Progenitor cell of endocrine pancreas (in vitro differentiated cells): Measurements from ENCODE around the gene ASB15. TPM values are rescaled to one million over a fixed set of nuclear protein-coding genes. Genes with fewer than 3 reads are reported as not detected.

ENCODE experiments used
- DNase-seq: peaks from one replicate; pipeline ENCODE4 v3.0.0; 2021; ENCODE audit warnings: low spot score; ENCODE audit not compliant: unreplicated experiment
- H3K27ac Mint-ChIP-seq: 2 replicates; pipeline ENCODE4 v1.8.0; 2021; ENCODE audit warnings: mild to moderate bottlenecking, moderate library complexity, mixed read lengths
- H3K27me3 Mint-ChIP-seq: 2 replicates; pipeline ENCODE4 v1.8.0; 2021; ENCODE audit warnings: mixed read lengths
- H3K36me3 Mint-ChIP-seq: 2 replicates; pipeline ENCODE4 v1.8.0; 2022; ENCODE audit warnings: mixed read lengths; ENCODE audit not compliant: insufficient read depth
- H3K4me1 Mint-ChIP-seq: 2 replicates; pipeline ENCODE4 v1.8.0; 2021; ENCODE audit warnings: low read depth, mixed read lengths
- H3K4me3 Mint-ChIP-seq: 2 replicates; pipeline ENCODE4 v1.8.0; 2021; ENCODE audit warnings: low read depth, mild to moderate bottlenecking, moderate library complexity, mixed read lengths
- H3K9me3 Mint-ChIP-seq: 2 replicates; pipeline ENCODE4 v1.8.0; 2021; ENCODE audit warnings: low read depth, mixed read lengths
- CTCF ChIP-seq: fragments of 200-600 bp; sonication (generic); IDR thresholded peaks from one replicate; pipeline ENCODE4 v1.5.0; 2021; ENCODE audit warnings: antibody characterized with exemption, mild to moderate bottlenecking; ENCODE audit not compliant: unreplicated experiment
- total RNA-seq: library from RNA; stranded (reverse); gene quantifications from 2 replicates; pipeline ENCODE4 v1.2.1, GENCODE V29; 2021

The ASB15 gene
- total RNA-seq, 1 donor from 2014 or later = not detected

- DNase-seq = no peak
- H3K4me1 Mint-ChIP-seq = peaks cover 27% of the 10 kb centered on the region
- H3K36me3 Mint-ChIP-seq = no peaks in the 10 kb centered on the region
- no peak overlapping the region for H3K4me3 Mint-ChIP-seq
- H3K27ac Mint-ChIP-seq = no peak overlapping the region
- TF ChIP-seq CTCF = no peak
- no peaks in the 10 kb centered on the region for H3K9me3 Mint-ChIP-seq
- no peaks in the 10 kb centered on the region for H3K27me3 Mint-ChIP-seq
These were observed 60.1 kb downstream of the ASB15 start for GRCh38 chr7:123661765-123662164.

DNA sequence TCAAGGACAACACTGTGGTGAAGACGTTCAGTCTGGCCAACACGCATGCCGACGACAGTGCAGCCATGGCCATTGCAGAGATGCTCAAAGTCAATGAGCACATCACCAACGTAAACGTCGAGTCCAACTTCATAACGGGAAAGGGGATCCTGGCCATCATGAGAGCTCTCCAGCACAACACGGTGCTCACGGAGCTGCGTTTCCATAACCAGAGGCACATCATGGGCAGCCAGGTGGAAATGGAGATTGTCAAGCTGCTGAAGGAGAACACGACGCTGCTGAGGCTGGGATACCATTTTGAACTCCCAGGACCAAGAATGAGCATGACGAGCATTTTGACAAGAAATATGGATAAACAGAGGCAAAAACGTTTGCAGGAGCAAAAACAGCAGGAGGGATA, 60.7 kb downstream of the ASB15 start:
- Mint-ChIP-seq H3K36me3 (no peaks in the 10 kb centered on the region), H3K27me3 (no peaks in the 10 kb centered on the region), H3K9me3 (no peaks in the 10 kb centered on the region), H3K4me3 (no peak overlapping the region), H3K27ac (no peak overlapping the region), H3K4me1 (peaks cover 27% of the 10 kb centered on the region)
- no peak for DNase-seq
- TF ChIP-seq CTCF = no peak

- no peak for DNase-seq
- Mint-ChIP-seq H3K36me3 (no peaks in the 10 kb centered on the region), H3K4me3 (no peak overlapping the region), H3K27me3 (no peaks in the 10 kb centered on the region), H3K9me3 (no peaks in the 10 kb centered on the region), H3K4me1 (peaks cover 27% of the 10 kb centered on the region), H3K27ac (no peak overlapping the region)
- no peak for TF ChIP-seq CTCF
These were observed 61.1 kb downstream of the ASB15 start for GRCh38 chr7:123662755-123663154.

GRCh38 chr7:123663200-123663599, 61.6 kb downstream of the ASB15 start:
- no peak for TF ChIP-seq CTCF
- no peaks in the 10 kb centered on the region for H3K9me3 Mint-ChIP-seq
- H3K36me3 Mint-ChIP-seq = no peaks in the 10 kb centered on the region
- H3K27me3 Mint-ChIP-seq = no peaks in the 10 kb centered on the region
- H3K4me3 Mint-ChIP-seq = no peak overlapping the region
- peaks cover 27% of the 10 kb centered on the region for H3K4me1 Mint-ChIP-seq
- H3K27ac Mint-ChIP-seq = no peak overlapping the region
- no peak for DNase-seq

DNA sequence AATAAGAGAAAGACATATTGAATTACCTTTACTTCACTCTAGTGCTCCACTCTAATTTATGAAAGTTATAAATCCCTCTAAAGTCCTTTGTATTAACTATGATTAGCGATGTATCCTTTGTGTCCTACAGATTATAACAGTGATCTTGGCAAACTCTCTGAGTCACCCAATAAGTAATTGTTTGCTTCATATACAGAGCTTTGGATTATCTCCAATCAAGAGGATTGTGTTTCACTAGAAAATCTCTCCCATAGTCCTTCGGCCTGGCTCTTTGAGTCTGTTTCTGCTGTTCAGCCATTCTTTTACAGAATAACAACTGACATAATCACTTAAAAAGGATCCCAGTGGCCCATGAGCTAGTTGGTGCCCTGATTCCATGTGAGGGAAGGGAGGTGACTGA, 63.5 kb downstream of the ASB15 start:
- Mint-ChIP-seq H3K36me3 (no peaks in the 10 kb centered on the region), H3K27ac (peak overlapping the region; percentile 36), H3K27me3 (no peaks in the 10 kb centered on the region), H3K4me1 (peaks cover 21% of the 10 kb centered on the region), H3K4me3 (no peak overlapping the region), H3K9me3 (no peaks in the 10 kb centered on the region)
- no peak for DNase-seq
- no peak for TF ChIP-seq CTCF
